ENCODE results near the gene RASA1.

Gene RASA1

GRCh38 chr5:87413343-87413645 lies 145.6 kb downstream of the RASA1 start:
- Histone ChIP-seq H3K4me1 (ENCODE audit: control insufficient read depth, low read length) (peaks cover 18% of the 10 kb centered on the region), H3K36me3 (ENCODE audit: control insufficient read depth, low read length) (peaks cover 41% of the 10 kb centered on the region), H3K4me2 (ENCODE audit: low read length) (peak overlapping the region; percentile 72), H3K4me3 (ENCODE audit: low read length) (peak overlapping the region; percentile 97), H3K9me3 (ENCODE audit: control insufficient read depth, insufficient read depth, low read length) (no peaks in the 10 kb centered on the region), H3F3A (ENCODE audit: control insufficient read depth, insufficient read depth) (peaks cover 2% of the 10 kb centered on the region; the same call in 1 of the 2 replicates), H3K9me2 (replicated peaks; ENCODE audit: control insufficient read depth, low read length) (no peaks in the 10 kb centered on the region), H3K79me2 (ENCODE audit: control insufficient read depth, low read length) (peaks cover 46% of the 10 kb centered on the region), H3K27me3 (ENCODE audit: control insufficient read depth, low read length) (no peaks in the 10 kb centered on the region), H3K27ac (ENCODE audit: low read depth, low read length) (no peak overlapping the region), H4K20me1 (ENCODE audit: control insufficient read depth, insufficient read depth, low read depth, low read length) (peaks cover 3% of the 10 kb centered on the region; the same call in 1 of the 2 replicates)
- no peak for TF ChIP-seq CTCF (IDR thresholded peaks at IDR 0.05; ENCODE audit: low read depth, low read length, poor library complexity, severe bottlenecking)
- no peak for TF ChIP-seq EZH2phosphoT487 (IDR thresholded peaks at IDR 0.05; ENCODE audit: borderline replicate concordance, low read length)

GRCh38 chr5:87418506-87418905 lies 150.8 kb downstream of the RASA1 start:
- TF ChIP-seq EZH2phosphoT487 (IDR thresholded peaks at IDR 0.05; ENCODE audit: borderline replicate concordance, low read length) (no peak), CTCF (IDR thresholded peaks at IDR 0.05; ENCODE audit: low read depth, low read length, poor library complexity, severe bottlenecking) (no peak)
- H3K9me2 ChIP-seq (replicated peaks; ENCODE audit: control insufficient read depth, low read length) = no peaks in the 10 kb centered on the region
- H4K20me1 ChIP-seq (ENCODE audit: control insufficient read depth, insufficient read depth, low read depth, low read length) = no peaks in the 10 kb centered on the region
- no peaks in the 10 kb centered on the region for H3K9me3 ChIP-seq (ENCODE audit: control insufficient read depth, insufficient read depth, low read length)
- H3F3A ChIP-seq (ENCODE audit: control insufficient read depth, insufficient read depth) = no peaks in the 10 kb centered on the region
- H3K4me3 ChIP-seq (ENCODE audit: low read length) = no peak overlapping the region
- H3K4me1 ChIP-seq (ENCODE audit: control insufficient read depth, low read length) = no peaks in the 10 kb centered on the region; the same call in 1 of the 2 replicates
- H3K27me3 ChIP-seq (ENCODE audit: control insufficient read depth, low read length) = no peaks in the 10 kb centered on the region
- H3K79me2 ChIP-seq (ENCODE audit: control insufficient read depth, low read length) = no peaks in the 10 kb centered on the region
- H3K36me3 ChIP-seq (ENCODE audit: control insufficient read depth, low read length) = no peaks in the 10 kb centered on the region
- H3K4me2 ChIP-seq (ENCODE audit: low read length) = no peak overlapping the region
- no peak overlapping the region for H3K27ac ChIP-seq (ENCODE audit: low read depth, low read length)

- Histone ChIP-seq H3K4me2 (ENCODE audit: low read length) (no peak overlapping the region), H3K4me1 (ENCODE audit: control insufficient read depth, low read length) (no peaks in the 10 kb centered on the region), H3K4me3 (ENCODE audit: low read length) (no peak overlapping the region), H3K27ac (ENCODE audit: low read depth, low read length) (no peak overlapping the region), H4K20me1 (ENCODE audit: control insufficient read depth, insufficient read depth, low read depth, low read length) (no peaks in the 10 kb centered on the region), H3K9me3 (ENCODE audit: control insufficient read depth, insufficient read depth, low read length) (no peaks in the 10 kb centered on the region), H3K27me3 (ENCODE audit: control insufficient read depth, low read length) (no peaks in the 10 kb centered on the region), H3K9me2 (replicated peaks; ENCODE audit: control insufficient read depth, low read length) (no peaks in the 10 kb centered on the region), H3K36me3 (ENCODE audit: control insufficient read depth, low read length) (no peaks in the 10 kb centered on the region), H3K79me2 (ENCODE audit: control insufficient read depth, low read length) (no peaks in the 10 kb centered on the region), H3F3A (ENCODE audit: control insufficient read depth, insufficient read depth) (no peaks in the 10 kb centered on the region)
- no peak for TF ChIP-seq EZH2phosphoT487 (IDR thresholded peaks at IDR 0.05; ENCODE audit: borderline replicate concordance, low read length)
- no peak for TF ChIP-seq CTCF (IDR thresholded peaks at IDR 0.05; ENCODE audit: low read depth, low read length, poor library complexity, severe bottlenecking)
Measured at GRCh38 chr5:87421307-87421706, 153.6 kb downstream of the RASA1 start.

- no peaks in the 10 kb centered on the region for H3K9me2 ChIP-seq (replicated peaks; ENCODE audit: control insufficient read depth, low read length)
- H3K79me2 ChIP-seq (ENCODE audit: control insufficient read depth, low read length) = no peaks in the 10 kb centered on the region
- no peak overlapping the region for H3K4me3 ChIP-seq (ENCODE audit: low read length)
- no peaks in the 10 kb centered on the region for H3K36me3 ChIP-seq (ENCODE audit: control insufficient read depth, low read length)
- no peaks in the 10 kb centered on the region for H3K27me3 ChIP-seq (ENCODE audit: control insufficient read depth, low read length)
- TF ChIP-seq EZH2phosphoT487 (IDR thresholded peaks at IDR 0.05; ENCODE audit: borderline replicate concordance, low read length) = no peak
- no peak for TF ChIP-seq CTCF (IDR thresholded peaks at IDR 0.05; ENCODE audit: low read depth, low read length, poor library complexity, severe bottlenecking)
- H4K20me1 ChIP-seq (ENCODE audit: control insufficient read depth, insufficient read depth, low read depth, low read length) = no peaks in the 10 kb centered on the region
- no peaks in the 10 kb centered on the region for H3K9me3 ChIP-seq (ENCODE audit: control insufficient read depth, insufficient read depth, low read length)
- H3K4me2 ChIP-seq (ENCODE audit: low read length) = no peak overlapping the region
- H3K4me1 ChIP-seq (ENCODE audit: control insufficient read depth, low read length) = no peaks in the 10 kb centered on the region
- H3K27ac ChIP-seq (ENCODE audit: low read depth, low read length) = no peak overlapping the region
- H3F3A ChIP-seq (ENCODE audit: control insufficient read depth, insufficient read depth) = no peaks in the 10 kb centered on the region
Measured at GRCh38 chr5:87423755-87424154, 156.1 kb downstream of the RASA1 start.

All from DOHH2 (cell line).